GM21737 (cell line): ENCODE measurements around the gene MYLK2.

Experiments used
- ATAC-seq: cut with Tn5 transposase; IDR thresholded peaks from one replicate; pipeline ENCODE4 v1.9.1; 2021; ENCODE audit warnings: mild to moderate bottlenecking, moderate library complexity; ENCODE audit not compliant: unreplicated experiment

The MYLK2 gene

DNA sequence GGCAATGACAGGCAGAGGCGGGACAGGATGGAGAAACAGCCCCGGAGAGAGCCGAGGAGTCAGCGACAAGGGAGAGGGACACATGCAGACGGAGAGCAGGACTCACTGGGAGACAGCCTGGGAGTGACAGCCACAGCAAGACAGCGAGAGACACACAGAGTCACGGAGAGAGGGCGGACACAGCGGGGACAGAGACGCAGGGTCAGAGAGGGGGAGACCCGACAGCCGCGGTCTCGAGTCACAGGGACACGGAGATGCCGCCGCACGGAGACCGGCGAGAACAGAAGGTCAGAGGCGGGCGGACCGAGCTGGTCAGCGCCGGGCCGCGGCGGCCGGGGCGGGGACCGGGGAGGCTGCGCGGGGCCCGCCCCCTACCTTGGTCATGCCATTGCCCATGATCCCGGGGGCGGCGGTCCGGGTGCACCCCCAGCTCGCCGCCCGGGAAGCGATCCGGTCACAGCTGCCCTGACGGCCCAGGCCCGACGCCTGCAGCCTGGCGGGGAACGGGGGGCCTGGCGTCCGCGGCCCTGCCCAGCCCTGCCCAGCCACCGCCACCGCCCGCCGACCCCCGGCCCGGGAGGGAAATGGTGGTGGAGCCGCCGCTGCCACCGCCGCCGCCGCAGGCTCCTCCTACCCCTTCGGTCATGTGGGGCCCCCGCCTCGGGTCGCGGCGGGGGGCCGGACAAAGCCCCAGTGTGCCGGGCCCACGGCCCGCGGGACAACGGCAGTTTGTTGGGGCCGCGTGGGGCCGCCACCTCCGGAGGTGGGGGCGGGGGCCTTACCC is 51.0 kb downstream of the MYLK2 start, which contains the start of the genes DUSP15 and TTLL9:
TSS of gene DUSP15 (minus strand) at position 586 of the 784 bp plus-strand sequence. CDS start at position 396, 190 bp downstream.
TSS of gene TTLL9 (plus strand) at position 693 of the 784 bp plus-strand sequence. CDS start 493 bp downstream, outside the sequence.
- no peak for ATAC-seq

- no peak for ATAC-seq
These were observed 51.8 kb downstream of the MYLK2 start for GRCh38 chr20:31870726-31871617.

GRCh38 chr20:31871618-31871954 is 52.4 kb downstream of the MYLK2 start:
- ATAC-seq, result no peak

DNA sequence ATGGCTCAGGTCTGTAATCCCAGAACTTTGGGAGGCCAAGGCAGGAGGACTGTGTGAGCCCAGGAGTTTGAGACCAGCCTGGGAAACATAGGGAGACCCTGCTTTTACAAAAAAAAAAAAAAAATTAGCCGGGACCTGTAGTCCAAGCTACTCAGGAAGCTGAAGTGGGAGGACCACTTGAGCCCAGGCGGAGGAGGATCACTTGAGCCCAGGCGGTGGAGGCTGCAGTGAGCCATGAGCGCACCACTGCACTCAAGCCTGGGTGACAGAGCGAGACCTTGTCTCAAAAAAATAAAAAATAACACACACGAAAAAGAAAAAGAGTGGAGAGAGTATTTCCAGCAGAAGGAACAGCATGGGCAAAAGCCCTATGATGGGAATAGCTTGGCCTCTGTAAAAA is 53.2 kb downstream of the MYLK2 start:
- ATAC-seq, result no peak

DNA sequence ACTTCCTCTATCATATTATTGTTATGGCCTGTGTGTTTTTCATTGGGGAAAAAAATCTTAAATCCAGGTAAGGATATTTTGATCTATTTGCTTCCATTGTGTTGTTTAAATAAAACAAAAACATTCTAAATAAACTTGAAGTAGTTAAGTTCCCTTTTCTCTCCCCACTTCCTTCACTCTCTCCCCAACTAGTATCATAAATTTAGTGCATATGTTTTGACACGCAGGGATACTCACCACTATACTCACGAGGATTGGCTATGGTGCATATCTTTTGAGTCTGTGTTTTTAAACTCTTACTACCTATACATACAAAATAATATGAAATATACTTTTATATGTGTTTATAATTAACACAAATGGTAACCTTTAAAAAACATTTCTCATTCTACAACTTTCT is 56.5 kb downstream of the MYLK2 start:
- no peak for ATAC-seq

- ATAC-seq, result no peak
These were observed 58.5 kb downstream of the MYLK2 start for GRCh38 chr20:31877684-31878083.

DNA sequence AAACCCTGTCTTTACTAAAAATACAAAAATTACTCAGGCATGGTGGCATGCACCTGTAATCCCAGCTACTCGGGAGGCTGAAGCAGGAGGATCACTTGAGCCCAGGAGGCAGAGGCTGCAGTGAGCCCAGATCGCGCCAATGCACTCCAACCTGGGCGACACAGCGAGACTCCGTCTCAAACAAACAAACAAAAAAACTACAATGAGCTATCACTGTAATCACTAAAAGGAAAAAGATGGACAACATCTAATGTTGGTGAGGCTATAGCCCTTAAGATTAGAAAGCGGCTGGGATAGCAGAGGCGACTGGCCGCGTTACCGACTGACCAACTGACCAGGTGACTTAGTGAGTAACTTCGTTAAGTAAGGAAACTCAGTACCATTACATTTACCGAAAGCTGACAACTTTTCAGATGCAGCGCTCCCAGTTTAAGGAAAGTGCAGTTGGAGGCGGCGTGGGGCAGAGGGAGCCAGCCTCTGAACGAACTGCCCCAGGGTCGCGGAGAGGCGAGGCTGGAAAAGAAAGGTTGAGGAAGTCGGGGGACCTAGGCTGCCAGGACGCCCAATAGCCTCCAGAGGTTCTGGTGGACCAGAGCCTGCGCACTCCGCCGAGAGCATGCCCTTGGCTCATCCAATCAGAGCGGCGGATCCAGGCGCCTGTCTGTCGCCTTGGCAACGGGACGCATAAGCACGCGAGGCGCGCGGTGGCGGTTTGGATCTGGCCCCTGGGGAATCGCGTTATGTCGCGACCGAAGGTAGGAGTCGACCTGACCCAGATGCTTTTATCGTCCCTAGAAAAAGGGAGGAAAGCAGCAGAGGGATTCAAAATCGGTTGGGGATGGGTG is 60.2 kb downstream of the MYLK2 start:
- ATAC-seq, result peak; percentile 83

GRCh38 chr20:31881945-31882344 is 62.8 kb downstream of the MYLK2 start:
- no peak for ATAC-seq

DNA sequence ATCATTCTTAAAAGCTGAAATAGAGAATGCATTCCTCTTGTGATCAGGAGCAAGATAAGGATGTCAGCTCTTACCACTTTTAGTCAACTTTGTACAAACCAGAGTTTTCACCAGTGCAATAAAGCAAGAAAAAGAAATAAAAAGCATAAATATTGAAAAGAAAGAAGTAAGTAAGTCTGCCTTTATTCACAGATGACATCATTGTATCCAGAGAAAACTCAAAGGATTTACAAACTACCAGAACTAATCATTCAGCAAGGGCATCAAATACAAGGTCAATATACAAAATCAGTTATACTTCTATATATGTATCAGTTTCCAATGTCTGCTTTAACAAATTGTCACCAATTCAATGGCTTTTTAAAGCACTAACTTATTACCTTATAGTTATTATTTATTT is 64.7 kb downstream of the MYLK2 start:
- no peak for ATAC-seq
